Neuron (in vitro differentiated cells): ENCODE data around the gene PABPN1L.
"Not testable (repeated sequence)": the region's sequence is repeated elsewhere in the genome, so short reads cannot be mapped to it uniquely, and the experiment has no call there.

Source experiments
- H2AFZ ChIP-seq: one replicate; pipeline ENCODE4 v1.6.1; 2013; ENCODE audit warnings: low read depth, mild to moderate bottlenecking, inconsistent platforms, low read length, moderate library complexity
- H3K27me3 ChIP-seq: one replicate; pipeline ENCODE4 v1.6.1; 2013; ENCODE audit warnings: low read length; ENCODE audit not compliant: insufficient read depth
- H3K36me3 ChIP-seq: one replicate; pipeline ENCODE4 v1.6.1; 2013; ENCODE audit warnings: low read length; ENCODE audit not compliant: insufficient read depth
- H3K4me1 ChIP-seq: one replicate; pipeline ENCODE4 v1.6.1; 2013; ENCODE audit warnings: low read length; ENCODE audit not compliant: insufficient read depth
- H3K4me3 ChIP-seq: 2 replicates; pipeline ENCODE4 v1.5.1; 2013; ENCODE audit warnings: mild to moderate bottlenecking, low read length, moderate library complexity
- H3K9me3 ChIP-seq: one replicate; pipeline ENCODE4 v1.6.1; 2013; ENCODE audit warnings: low read length

Gene PABPN1L

DNA sequence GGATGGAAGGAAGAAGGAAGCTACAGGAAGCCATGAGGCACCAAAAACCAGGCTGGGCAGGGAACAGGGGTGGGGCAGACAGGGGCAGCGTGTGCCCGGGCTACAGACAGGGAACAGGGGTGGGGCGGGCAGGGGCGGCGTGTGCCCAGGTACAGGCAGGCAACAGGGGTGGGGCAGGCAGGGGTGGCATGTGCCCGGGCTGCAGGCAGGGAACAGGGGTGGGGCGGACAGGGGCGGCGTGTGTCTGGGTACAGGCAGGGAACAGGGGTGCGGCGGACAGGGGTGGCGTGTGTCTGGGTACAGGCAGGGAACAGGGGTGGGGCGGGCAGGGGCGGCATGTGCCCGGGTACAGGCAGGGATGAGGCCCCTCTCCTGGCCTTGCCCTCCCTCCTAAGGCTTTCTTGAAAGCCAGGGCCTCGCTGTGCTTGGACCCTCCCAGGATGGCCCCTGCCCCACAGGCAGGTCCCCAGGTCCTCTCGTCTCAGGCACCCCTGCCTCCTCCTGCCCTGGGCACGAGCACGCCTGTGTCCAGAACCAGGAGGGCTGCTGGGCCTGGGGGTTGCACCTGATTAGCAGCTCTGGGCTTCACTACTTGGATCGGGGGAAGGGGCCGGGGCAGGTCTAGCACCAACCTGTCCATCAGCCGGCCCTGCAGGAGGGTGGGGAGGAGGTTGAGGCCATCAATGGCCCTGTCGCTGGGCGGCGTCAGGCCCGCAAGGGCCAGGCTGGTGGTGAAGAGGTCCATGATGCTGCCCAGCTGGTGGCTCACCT is 40.2 kb downstream of the PABPN1L start:
- no peak overlapping the region for H2AFZ ChIP-seq
- no peaks in the 10 kb centered on the region for H3K27me3 ChIP-seq
- H3K4me3 ChIP-seq = no peak overlapping the region
- no peaks in the 10 kb centered on the region for H3K9me3 ChIP-seq
- no peaks in the 10 kb centered on the region for H3K36me3 ChIP-seq
- H3K4me1 ChIP-seq = no peaks in the 10 kb centered on the region

DNA sequence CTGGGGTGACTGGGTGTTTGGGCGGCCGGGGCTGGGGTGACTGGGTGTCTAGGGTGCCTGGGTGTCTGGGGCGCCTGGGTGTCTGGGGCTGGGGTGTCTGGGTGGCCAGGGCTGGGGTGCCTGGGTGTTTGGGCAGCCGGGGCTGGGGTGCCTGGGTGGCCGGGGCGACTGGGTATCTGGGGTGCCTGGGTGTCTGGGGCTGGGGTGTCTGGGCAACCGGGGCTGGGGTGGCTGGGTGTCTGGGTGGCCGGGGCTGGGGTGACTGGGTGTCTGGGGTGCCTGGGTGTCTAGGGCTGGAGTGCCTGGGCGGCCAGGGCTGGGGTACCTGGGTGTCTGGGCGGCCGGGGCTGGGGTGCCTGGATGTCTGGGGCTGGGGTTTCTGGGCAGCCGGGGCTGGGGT is 41.3 kb downstream of the PABPN1L start:
- H3K4me1 ChIP-seq = no peaks in the 10 kb centered on the region
- H3K27me3 ChIP-seq = no peaks in the 10 kb centered on the region
- no peaks in the 10 kb centered on the region for H3K36me3 ChIP-seq
- no peak overlapping the region for H3K4me3 ChIP-seq
- H2AFZ ChIP-seq = no peak overlapping the region
- no peaks in the 10 kb centered on the region for H3K9me3 ChIP-seq

GRCh38 chr16:88824256-88825077 is 42.0 kb downstream of the PABPN1L start:
- no peaks in the 10 kb centered on the region for H3K9me3 ChIP-seq
- no peak overlapping the region for H2AFZ ChIP-seq
- no peaks in the 10 kb centered on the region for H3K36me3 ChIP-seq
- no peak overlapping the region for H3K4me3 ChIP-seq
- H3K27me3 ChIP-seq = no peaks in the 10 kb centered on the region
- H3K4me1 ChIP-seq = no peaks in the 10 kb centered on the region

DNA sequence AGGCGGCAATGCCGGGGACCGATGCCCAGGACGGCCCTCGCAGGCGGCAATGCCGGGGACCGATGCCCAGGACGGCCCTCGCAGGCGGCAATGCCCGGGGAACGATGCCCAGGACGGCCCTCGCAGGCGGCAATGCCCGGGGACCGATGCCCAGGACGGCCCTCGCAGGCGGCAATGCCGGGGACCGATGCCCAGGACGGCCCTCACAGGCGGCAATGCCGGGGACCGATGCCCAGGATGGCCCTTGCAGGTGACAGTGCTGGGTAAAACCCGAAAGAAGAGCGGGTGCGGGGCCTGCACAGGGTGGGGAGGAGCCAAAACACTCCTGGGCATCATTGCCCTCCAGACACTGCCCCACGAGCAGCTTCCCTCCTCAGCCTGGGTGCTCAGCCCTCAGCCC is 42.8 kb downstream of the PABPN1L start:
- H3K27me3 ChIP-seq, H2AFZ ChIP-seq, H3K36me3 ChIP-seq, H3K4me1 ChIP-seq, H3K4me3 ChIP-seq, H3K9me3 ChIP-seq: not testable (repeated sequence)

GRCh38 chr16:88822281-88823040 is 44.0 kb downstream of the PABPN1L start:
- no peaks in the 10 kb centered on the region for H3K9me3 ChIP-seq

DNA sequence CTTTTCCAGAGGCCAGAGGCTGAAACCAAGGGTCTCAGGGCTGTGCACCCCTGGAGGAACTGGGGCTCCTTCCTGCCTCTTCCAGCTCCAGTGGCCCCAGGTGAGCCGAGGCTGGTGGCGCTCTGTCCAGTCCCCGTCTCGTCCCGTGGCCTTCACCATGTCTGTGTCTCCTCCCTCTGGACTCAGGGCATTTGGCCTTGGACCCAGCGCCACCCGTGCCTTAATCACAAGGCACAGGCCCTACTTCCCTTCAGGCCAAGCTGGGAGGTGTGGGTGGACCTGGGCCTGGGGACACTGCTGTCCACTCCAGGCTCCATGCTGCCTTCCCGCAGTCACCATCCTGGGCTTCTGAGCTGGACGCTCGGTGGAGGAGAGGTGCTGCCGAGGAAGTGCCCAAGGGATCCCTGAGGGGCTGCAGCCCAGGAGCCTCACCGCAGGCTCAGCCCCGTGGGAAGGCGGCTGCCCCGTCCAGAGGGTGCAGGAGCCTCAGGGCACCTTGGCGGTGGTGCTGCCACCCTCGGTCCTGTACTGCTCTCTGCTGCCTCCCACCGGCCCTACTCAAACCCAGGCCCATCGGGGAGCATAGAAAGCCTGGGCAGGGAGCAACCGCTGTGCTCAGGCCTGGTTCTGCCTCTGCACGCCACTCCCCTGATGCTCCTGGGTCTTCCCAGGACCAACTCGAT is 45.2 kb downstream of the PABPN1L start:
- no peaks in the 10 kb centered on the region for H3K9me3 ChIP-seq
- no peaks in the 10 kb centered on the region for H3K27me3 ChIP-seq
- H2AFZ ChIP-seq = no peak overlapping the region
- no peaks in the 10 kb centered on the region for H3K36me3 ChIP-seq
- H3K4me3 ChIP-seq = no peak overlapping the region
- no peaks in the 10 kb centered on the region for H3K4me1 ChIP-seq

More at GRCh38 chr16:88822281-88823040, 44.0 kb downstream of the PABPN1L start:
- Histone ChIP-seq H2AFZ (no peak overlapping the region), H3K4me1 (no peaks in the 10 kb centered on the region), H3K27me3 (no peaks in the 10 kb centered on the region), H3K36me3 (no peaks in the 10 kb centered on the region), H3K4me3 (no peak overlapping the region)

- no peaks in the 10 kb centered on the region for H3K36me3 ChIP-seq
- H3K27me3 ChIP-seq = no peaks in the 10 kb centered on the region
- no peaks in the 10 kb centered on the region for H3K9me3 ChIP-seq
- H2AFZ ChIP-seq = no peak overlapping the region
- H3K4me1 ChIP-seq = no peaks in the 10 kb centered on the region
- H3K4me3 ChIP-seq = no peak overlapping the region
Observed at GRCh38 chr16:88820385-88821025, 46.0 kb downstream of the PABPN1L start.

DNA sequence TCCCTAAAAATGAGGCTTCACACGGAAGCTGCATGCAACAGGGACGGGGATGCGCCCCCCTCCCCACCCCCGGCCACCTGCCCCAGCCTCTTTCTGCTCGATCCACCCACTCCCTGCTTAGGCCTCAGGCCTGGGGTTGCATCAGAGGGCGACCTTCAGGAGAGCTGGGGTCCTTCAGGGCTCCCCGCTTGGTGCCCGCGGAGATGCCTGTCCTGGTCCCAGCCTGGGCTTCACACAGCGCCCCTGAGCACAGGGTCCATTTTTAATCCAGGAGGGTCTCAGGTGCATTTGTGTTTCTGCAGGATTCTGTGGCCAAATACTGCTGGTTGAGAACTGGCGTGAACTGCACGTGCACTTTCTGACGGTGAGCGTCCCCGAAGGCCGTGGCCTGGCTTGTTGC is 47.3 kb downstream of the PABPN1L start:
- H3K36me3 ChIP-seq = no peaks in the 10 kb centered on the region
- H3K4me1 ChIP-seq = no peaks in the 10 kb centered on the region
- no peak overlapping the region for H2AFZ ChIP-seq
- H3K4me3 ChIP-seq = no peak overlapping the region
- H3K27me3 ChIP-seq = no peaks in the 10 kb centered on the region
- H3K9me3 ChIP-seq = no peaks in the 10 kb centered on the region

- no peaks in the 10 kb centered on the region for H3K36me3 ChIP-seq
- H3K4me3 ChIP-seq = no peak overlapping the region
- no peaks in the 10 kb centered on the region for H3K4me1 ChIP-seq
- no peaks in the 10 kb centered on the region for H3K27me3 ChIP-seq
- H3K9me3 ChIP-seq = no peaks in the 10 kb centered on the region
- no peak overlapping the region for H2AFZ ChIP-seq
Observed at GRCh38 chr16:88818575-88818874, 47.9 kb downstream of the PABPN1L start.

DNA sequence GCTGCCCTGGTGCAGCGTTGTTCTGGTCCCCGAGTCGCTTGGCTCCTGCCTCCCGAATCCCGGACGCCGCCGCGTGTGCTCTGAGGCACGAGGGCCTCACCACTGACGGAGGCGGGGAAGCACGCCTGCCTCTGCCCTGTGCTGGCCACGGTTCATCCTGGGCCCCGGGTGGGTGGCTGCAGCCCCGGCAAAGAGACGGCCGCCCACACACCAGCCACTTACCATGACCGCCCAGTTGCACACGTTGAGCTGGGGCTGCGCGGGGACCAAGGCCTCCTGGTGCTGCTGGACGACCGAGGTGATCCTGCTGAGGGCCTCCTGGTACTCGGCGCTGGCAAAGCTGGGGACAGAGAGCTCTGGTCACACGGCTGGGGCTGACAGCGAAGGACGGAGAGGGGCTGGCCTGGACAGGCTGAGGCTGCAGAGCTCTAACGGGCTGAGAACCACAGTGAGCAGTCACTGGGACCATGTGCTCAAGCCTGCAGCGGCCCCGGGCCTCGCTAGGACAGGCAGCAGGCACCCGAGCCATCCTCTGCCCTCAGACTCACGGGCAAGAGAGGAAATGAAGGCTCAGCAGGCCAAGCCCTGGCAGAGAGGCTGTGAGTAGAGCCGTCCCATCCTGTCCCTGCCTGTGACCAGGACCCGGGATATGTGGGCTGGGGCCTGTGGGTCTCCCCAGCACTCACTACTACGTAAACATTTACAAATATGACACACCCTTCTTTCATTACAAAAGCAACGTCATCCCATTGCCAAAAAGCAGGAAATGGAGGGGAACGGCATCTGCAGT is 48.5 kb downstream of the PABPN1L start:
- H2AFZ ChIP-seq = no peak overlapping the region
- H3K9me3 ChIP-seq = no peaks in the 10 kb centered on the region
- no peaks in the 10 kb centered on the region for H3K4me1 ChIP-seq
- H3K4me3 ChIP-seq = no peak overlapping the region
- no peaks in the 10 kb centered on the region for H3K27me3 ChIP-seq
- H3K36me3 ChIP-seq = no peaks in the 10 kb centered on the region

GRCh38 chr16:88816736-88817535 is 49.5 kb downstream of the PABPN1L start:
- H3K9me3 ChIP-seq = no peaks in the 10 kb centered on the region
- no peaks in the 10 kb centered on the region for H3K4me1 ChIP-seq
- H3K36me3 ChIP-seq = no peaks in the 10 kb centered on the region
- H3K27me3 ChIP-seq = no peaks in the 10 kb centered on the region
- no peak overlapping the region for H2AFZ ChIP-seq
- no peak overlapping the region for H3K4me3 ChIP-seq
